SK-N-MC (cell line): ENCODE data around the gene RPL22.

Experiments
- EZH2 ChIP-seq: fragments of 200-600 bp; sonication (generic); IDR thresholded peaks from one replicate; pipeline ENCODE4 v1.6.1; 2017; ENCODE audit warnings: antibody characterized with exemption
- FOXP2 ChIP-seq: optimal IDR thresholded peaks from 2 replicates; pipeline ENCODE3; 2011; ENCODE audit warnings: mild to moderate bottlenecking, moderate library complexity; ENCODE audit not compliant: insufficient read depth; ENCODE audit errors: extremely low read length, control extremely low read depth

DNA sequence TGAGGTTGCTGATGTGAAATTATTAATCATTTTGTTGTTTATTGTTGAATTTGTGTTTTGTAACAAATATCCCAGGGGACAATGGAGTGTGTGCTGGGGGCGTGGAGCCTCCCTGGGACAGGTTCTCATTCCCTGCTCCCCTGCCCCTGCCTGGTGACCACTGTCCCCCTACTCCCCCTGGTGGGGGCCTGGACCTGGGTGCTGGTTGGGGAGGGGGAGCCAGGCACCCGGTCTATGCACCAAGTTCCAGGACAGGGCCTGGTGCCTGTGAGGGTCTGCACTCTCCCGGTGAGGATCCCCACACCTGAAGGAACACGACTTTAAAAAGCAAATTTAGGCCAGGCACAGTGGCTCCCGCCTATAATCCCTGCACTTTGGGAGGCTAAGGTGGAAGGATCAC lies 61.6 kb downstream of the RPL22 start:
- no peak for TF ChIP-seq FOXP2
- no peak for TF ChIP-seq EZH2
